Glutamatergic neuron (in vitro differentiated cells): ENCODE results near the gene THAP3. TPM values are rescaled to one million over a fixed set of nuclear protein-coding genes. Genes with fewer than 3 reads are reported as not detected.
A peak's percentile ranks its signal among the peaks of the same experiment; 100 is the strongest.
"Not testable (repeated sequence)": the region's sequence is repeated elsewhere in the genome, so short reads cannot be mapped to it uniquely, and the experiment has no call there.

ENCODE experiments used
- DNase-seq: peaks from one replicate; pipeline ENCODE4 v3.0.0; 2022
- H3K27ac Mint-ChIP-seq: one replicate; pipeline ENCODE4 v1.8.0; 2020; ENCODE audit warnings: mild to moderate bottlenecking, mixed read lengths, inconsistent platforms; ENCODE audit not compliant: unreplicated experiment
- H3K27me3 Mint-ChIP-seq: one replicate; pipeline ENCODE4 v1.8.0; 2020; ENCODE audit warnings: mild to moderate bottlenecking, moderate library complexity, mixed read lengths, inconsistent platforms; ENCODE audit not compliant: unreplicated experiment
- H3K36me3 Mint-ChIP-seq: one replicate; pipeline ENCODE4 v1.8.0; 2020; ENCODE audit warnings: mild to moderate bottlenecking, mixed read lengths, inconsistent platforms; ENCODE audit not compliant: unreplicated experiment
- H3K4me1 Mint-ChIP-seq: one replicate; pipeline ENCODE4 v1.8.0; 2020; ENCODE audit warnings: mild to moderate bottlenecking, low read depth, mixed read lengths, inconsistent platforms; ENCODE audit not compliant: unreplicated experiment
- H3K4me3 Mint-ChIP-seq: one replicate; pipeline ENCODE4 v1.8.0; 2020; ENCODE audit warnings: mild to moderate bottlenecking, mixed read lengths, inconsistent platforms; ENCODE audit not compliant: unreplicated experiment
- H3K9me3 Mint-ChIP-seq: one replicate; pipeline ENCODE4 v1.8.0; 2020; ENCODE audit warnings: mild to moderate bottlenecking, moderate library complexity, mixed read lengths, inconsistent platforms; ENCODE audit not compliant: unreplicated experiment
- total RNA-seq: library from RNA; stranded (reverse); fragmentation: NEBNext Ultra II Directional; extraction: Animal tissue kit (Norgen Biotek cat#: 25700); gene quantifications from one replicate; pipeline ENCODE4 v1.2.1, GENCODE V29; 2021; ENCODE audit not compliant: unreplicated experiment
- TF ChIP-seq, protein P1 (sequence below): fragments of 200-600 bp; sonication (generic); IDR thresholded peaks from one replicate; pipeline ENCODE4 v1.5.0; 2021; ENCODE audit not compliant: partially characterized antibody, unreplicated experiment

THAP3 gene
- total RNA-seq, 1 donor from 2014 or later: 30.2 TPM

DNA sequence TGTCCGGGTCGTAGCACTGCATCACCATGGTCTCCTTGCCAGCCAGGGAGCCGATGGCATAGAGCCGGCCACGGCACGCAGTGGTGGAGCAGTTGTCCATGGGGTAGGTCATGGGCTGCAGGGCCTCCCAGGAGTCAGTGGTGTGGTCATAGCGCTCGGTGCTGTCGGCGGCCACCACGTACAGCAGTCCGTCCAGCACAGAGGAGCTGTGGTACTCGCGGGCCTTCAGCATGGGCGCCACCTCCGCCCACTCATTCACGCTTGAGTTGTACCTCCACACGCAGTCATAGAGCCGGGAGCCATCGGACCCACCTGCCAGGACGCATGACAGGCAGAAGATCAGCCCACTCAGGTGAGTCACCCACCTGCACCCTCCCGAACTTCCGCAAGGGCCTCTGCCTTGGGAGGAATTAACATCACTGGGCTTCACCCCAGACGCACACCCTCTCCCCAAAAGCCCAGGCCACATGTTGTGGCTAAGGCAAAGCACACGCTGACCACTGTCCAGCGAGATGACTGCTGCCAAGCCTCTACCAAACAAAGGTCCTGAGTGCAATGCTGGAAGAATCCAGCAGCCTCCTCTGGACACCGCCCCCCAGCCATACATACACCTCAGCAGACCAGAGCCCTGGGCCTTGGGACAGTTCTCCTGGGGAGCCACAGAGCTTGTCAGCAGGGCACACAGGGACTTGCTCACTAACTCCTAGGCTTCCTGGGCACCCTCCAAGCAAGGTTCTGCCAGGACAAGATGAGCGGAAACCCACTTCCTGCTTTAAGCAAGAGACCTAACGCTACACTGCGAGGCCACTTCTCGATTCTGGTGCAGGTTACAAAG is 25.3 kb upstream of the THAP3 start:
- Mint-ChIP-seq H3K4me3 (no peak overlapping the region), H3K4me1 (peaks cover 21% of the 10 kb centered on the region), H3K27me3 (peaks cover 9% of the 10 kb centered on the region), H3K9me3 (peaks cover 13% of the 10 kb centered on the region), H3K36me3 (no peaks in the 10 kb centered on the region), H3K27ac (no peak overlapping the region)
- TF ChIP-seq, protein P1, sequence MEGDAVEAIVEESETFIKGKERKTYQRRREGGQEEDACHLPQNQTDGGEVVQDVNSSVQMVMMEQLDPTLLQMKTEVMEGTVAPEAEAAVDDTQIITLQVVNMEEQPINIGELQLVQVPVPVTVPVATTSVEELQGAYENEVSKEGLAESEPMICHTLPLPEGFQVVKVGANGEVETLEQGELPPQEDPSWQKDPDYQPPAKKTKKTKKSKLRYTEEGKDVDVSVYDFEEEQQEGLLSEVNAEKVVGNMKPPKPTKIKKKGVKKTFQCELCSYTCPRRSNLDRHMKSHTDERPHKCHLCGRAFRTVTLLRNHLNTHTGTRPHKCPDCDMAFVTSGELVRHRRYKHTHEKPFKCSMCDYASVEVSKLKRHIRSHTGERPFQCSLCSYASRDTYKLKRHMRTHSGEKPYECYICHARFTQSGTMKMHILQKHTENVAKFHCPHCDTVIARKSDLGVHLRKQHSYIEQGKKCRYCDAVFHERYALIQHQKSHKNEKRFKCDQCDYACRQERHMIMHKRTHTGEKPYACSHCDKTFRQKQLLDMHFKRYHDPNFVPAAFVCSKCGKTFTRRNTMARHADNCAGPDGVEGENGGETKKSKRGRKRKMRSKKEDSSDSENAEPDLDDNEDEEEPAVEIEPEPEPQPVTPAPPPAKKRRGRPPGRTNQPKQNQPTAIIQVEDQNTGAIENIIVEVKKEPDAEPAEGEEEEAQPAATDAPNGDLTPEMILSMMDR: no peak
- DNase-seq: no peak

DNA sequence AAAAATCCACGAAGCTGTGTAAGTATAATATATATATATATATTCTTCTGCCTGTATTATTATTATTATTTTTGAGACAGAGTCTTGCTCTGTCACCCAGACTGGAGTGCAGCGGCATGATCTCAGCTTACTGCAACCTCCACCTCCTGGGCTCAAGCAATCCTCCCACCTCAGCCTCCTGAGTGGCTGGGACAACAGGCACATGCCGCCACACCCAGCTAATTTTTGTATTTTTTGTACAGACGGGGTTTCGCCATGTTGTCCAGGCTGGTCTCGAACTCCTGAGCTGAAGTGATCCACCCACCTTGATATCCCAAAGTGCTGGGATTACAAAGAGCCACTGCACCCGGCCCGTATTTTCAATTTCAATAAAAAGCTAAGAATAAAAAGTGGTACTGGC is 24.7 kb upstream of the THAP3 start:
- H3K4me3 Mint-ChIP-seq: peak overlapping the region; percentile 94
- DNase-seq, H3K27me3 Mint-ChIP-seq, H3K27ac Mint-ChIP-seq, H3K36me3 Mint-ChIP-seq: not testable (repeated sequence)
- peaks cover 22% of the 10 kb centered on the region for H3K4me1 Mint-ChIP-seq
- peaks cover 13% of the 10 kb centered on the region for H3K9me3 Mint-ChIP-seq

DNA sequence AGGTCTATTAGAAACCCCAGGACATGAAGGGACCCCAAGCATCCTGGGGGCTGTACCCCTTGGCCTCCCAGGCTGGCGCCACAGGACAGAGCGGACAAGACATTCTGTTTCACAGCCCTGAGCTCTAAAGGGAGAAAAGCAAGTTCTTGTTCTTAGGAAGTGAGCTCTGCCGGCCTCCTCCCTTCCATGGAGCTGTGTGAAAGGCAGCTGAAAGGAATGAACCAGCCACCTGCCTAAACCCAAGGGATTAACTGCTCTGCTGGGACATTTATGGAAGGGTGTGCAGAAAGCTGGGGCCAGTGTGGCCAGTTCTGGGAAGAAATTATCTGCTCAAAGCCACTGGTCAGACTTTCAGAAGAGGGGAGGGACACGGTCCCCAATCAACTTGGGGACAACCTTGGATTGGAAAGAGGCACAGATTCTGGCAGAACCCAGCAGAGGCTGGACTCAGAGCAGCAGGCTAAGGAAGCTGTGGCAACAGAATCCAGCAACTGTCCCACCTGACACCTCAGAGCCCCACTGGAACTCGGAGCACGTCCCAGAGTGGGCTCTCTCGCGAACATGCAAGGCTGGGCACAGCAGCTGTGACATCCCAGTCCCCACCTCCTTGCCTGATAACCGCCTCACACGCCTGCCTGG is 24.1 kb upstream of the THAP3 start:
- H3K27ac Mint-ChIP-seq: peak overlapping the region; percentile 88
- peaks cover 22% of the 10 kb centered on the region for H3K4me1 Mint-ChIP-seq
- H3K36me3 Mint-ChIP-seq: no peaks in the 10 kb centered on the region
- peaks cover 9% of the 10 kb centered on the region for H3K27me3 Mint-ChIP-seq
- H3K9me3 Mint-ChIP-seq: peaks cover 13% of the 10 kb centered on the region
- TF ChIP-seq, protein P1: no peak
- no peak for DNase-seq
- peak overlapping the region; percentile 94 for H3K4me3 Mint-ChIP-seq

DNA sequence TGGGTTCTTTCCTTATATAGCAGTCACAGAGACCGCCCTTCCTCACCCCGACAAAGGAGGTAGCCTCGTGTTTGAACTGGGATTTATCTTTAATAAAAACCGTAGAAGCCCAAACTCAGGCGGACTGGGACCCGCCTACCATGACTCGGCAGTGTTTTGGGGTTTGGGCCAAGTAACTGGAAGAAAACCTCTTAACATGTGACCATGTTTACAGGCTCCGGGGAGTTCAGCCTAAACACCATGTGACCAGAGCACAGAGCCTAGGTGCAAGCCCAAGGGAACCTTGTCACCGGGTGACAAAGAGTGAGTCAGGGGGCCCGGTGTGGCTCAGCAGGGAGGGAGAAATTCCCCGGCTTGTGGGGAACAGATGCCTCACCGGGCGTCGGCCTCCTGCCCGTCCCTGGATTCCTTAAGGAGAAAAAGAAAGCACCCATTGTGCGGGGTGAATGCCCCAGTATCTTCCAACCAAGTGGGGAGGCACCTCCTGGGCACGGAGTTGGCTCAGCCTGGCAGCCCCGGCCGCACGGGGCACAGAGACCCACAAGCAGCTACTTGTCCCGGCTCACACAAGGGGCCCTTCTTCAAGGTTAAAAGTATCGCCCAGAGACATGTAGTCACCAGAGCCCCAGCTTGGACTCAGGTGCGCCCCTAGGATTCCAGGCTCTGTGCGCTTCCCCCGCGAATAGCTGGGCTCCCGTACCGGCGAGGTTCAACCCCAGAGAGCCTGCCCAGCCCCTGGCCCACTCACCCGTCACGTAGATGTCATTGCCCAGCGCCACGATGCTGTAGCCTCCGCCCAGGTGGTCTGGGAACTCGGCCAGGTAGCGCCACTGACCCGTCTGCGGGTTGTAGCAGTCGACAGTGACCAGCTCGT is 23.4 kb upstream of the THAP3 start:
- Mint-ChIP-seq H3K27ac (peak overlapping the region; percentile 88), H3K4me3 (peak overlapping the region; percentile 94), H3K36me3 (no peaks in the 10 kb centered on the region), H3K4me1 (peaks cover 22% of the 10 kb centered on the region), H3K27me3 (peaks cover 9% of the 10 kb centered on the region), H3K9me3 (peaks cover 13% of the 10 kb centered on the region)
- TF ChIP-seq, protein P1: no peak
- DNase-seq: no peak

DNA sequence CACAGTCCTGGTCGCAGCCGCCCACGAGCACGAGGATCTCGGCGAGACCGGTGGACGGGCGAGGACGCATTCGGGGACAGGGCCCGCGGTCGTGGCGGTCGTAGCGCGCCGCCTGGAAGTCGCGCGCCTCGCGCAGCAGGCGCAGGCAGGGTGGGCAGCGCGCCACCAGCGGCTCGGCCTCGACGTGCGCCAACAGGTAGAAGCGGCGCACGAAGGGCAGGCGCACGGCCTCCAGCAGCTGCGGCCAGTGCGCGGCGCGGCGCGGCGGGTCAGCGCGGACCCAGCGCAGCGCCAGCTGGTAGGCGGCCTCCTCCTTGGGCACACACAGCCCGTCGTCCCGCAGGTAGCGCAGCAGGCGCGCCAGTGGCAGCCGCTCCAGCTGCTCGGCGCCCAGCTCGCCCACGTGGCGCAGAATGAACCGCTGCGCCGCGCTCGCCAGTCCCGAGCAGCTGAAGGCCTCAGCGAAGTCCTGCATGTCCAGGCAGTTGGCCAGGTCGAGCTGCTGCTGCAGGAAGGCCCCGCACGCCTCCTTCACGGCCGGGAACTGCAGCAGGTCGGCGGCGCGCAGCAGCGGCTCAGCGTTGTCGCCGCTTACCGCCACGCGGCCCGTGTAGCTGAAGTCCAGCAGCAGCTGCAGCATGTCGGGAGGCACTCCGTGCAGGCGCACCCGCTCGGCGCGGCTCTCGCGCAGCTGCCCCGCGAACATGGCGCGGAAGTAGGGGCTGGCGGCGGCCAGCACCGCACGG is 22.6 kb upstream of the THAP3 start:
- Mint-ChIP-seq H3K9me3 (peaks cover 13% of the 10 kb centered on the region), H3K27ac (peak overlapping the region; percentile 62), H3K4me1 (peaks cover 22% of the 10 kb centered on the region), H3K27me3 (peaks cover 9% of the 10 kb centered on the region), H3K36me3 (no peaks in the 10 kb centered on the region), H3K4me3 (peak overlapping the region; percentile 94)
- DNase-seq: no peak
- TF ChIP-seq, protein P1: no peak
